Neutrophil (primary cell): ENCODE measurements around the gene ZNF764.
A peak's percentile ranks its signal among the peaks of the same experiment; 100 is the strongest.

ENCODE experiments used
- H3K27ac ChIP-seq: fragments of 200-600 bp; sonication (generic); 2 replicates; pipeline ENCODE4 v1.5.1; 2016; ENCODE audit warnings: mild to moderate bottlenecking, moderate library complexity
- H3K27me3 ChIP-seq: fragments of 200-600 bp; sonication (generic); 2 replicates; pipeline ENCODE4 v1.6.0; 2016; ENCODE audit warnings: mild to moderate bottlenecking
- H3K36me3 ChIP-seq: fragments of 200-600 bp; sonication (generic); 2 replicates; pipeline ENCODE4 v1.5.1; 2017
- H3K4me1 ChIP-seq, 2 experiments: fragments of 200-600 bp in 1 of 2; sonication (generic) in 1 of 2; 1 replicate in 1 of 2; 2 replicates in 1 of 2; pipeline versions ENCODE4 v1.5.1 to v1.6.1; 2013 to 2016; ENCODE audit warnings: low read depth in 1 of 2, low read length in 1 of 2, mild to moderate bottlenecking in 1 of 2, moderate library complexity in 1 of 2; ENCODE audit not compliant: control insufficient read depth in 1 of 2, insufficient read depth in 1 of 2
- H3K4me3 ChIP-seq, 2 experiments: fragments of 200-600 bp in 1 of 2; sonication (generic) in 1 of 2; 1 replicate in 1 of 2; 2 replicates in 1 of 2; pipeline ENCODE4 v1.5.1; 2013 to 2016; ENCODE audit warnings: low read depth in 1 of 2, low read length in 1 of 2, mild to moderate bottlenecking in 1 of 2, moderate library complexity in 1 of 2
- H3K9me3 ChIP-seq: fragments of 200-600 bp; sonication (generic); 2 replicates; pipeline ENCODE4 v1.5.1; 2016
- CTCF ChIP-seq: fragments of 200-600 bp; sonication (generic); IDR thresholded peaks from 2 replicates; pipeline ENCODE4 v1.5.1; 2016; ENCODE audit warnings: antibody characterized with exemption

Gene ZNF764

GRCh38 chr16:30556125-30556473, 2.1 kb downstream of the ZNF764 start:
- H3K4me1 ChIP-seq: peaks cover 24 to 25% of the 10 kb centered on the region in 2 experiments
- H3K27me3 ChIP-seq: no peaks in the 10 kb centered on the region
- peaks cover 15% of the 10 kb centered on the region for H3K36me3 ChIP-seq
- H3K9me3 ChIP-seq: no peaks in the 10 kb centered on the region
- no peak for TF ChIP-seq CTCF
- H3K4me3 ChIP-seq: no peak overlapping the region
- no peak overlapping the region for H3K27ac ChIP-seq

- H3K27ac ChIP-seq: no peak overlapping the region
- TF ChIP-seq CTCF: no peak
- no peaks in the 10 kb centered on the region for H3K9me3 ChIP-seq
- H3K27me3 ChIP-seq: no peaks in the 10 kb centered on the region
- H3K36me3 ChIP-seq: peaks cover 15% of the 10 kb centered on the region
- H3K4me3 ChIP-seq: no peak overlapping the region
- H3K4me1 ChIP-seq: peaks cover 21 to 22% of the 10 kb centered on the region in 2 experiments
Measured at GRCh38 chr16:30555315-30556124, 2.7 kb downstream of the ZNF764 start.

GRCh38 chr16:30554557-30555314, 3.4 kb downstream of the ZNF764 start:
- Histone ChIP-seq H3K9me3 (no peaks in the 10 kb centered on the region), H3K27me3 (no peaks in the 10 kb centered on the region), H3K4me1 (peaks cover 21 to 22% of the 10 kb centered on the region in 2 experiments), H3K27ac (no peak overlapping the region), H3K4me3 (no peak overlapping the region), H3K36me3 (peaks cover 15% of the 10 kb centered on the region)
- TF ChIP-seq CTCF: no peak

GRCh38 chr16:30553393-30553899, 4.7 kb downstream of the ZNF764 start:
- H3K36me3 ChIP-seq: peaks cover 15% of the 10 kb centered on the region
- H3K4me1 ChIP-seq: peaks cover 17% of the 10 kb centered on the region in 2 experiments
- no peak overlapping the region for H3K4me3 ChIP-seq
- H3K27me3 ChIP-seq: no peaks in the 10 kb centered on the region
- TF ChIP-seq CTCF: no peak
- no peaks in the 10 kb centered on the region for H3K9me3 ChIP-seq
- peak overlapping the region; percentile 26 for H3K27ac ChIP-seq

- peaks cover 16 to 17% of the 10 kb centered on the region in 2 experiments for H3K4me1 ChIP-seq
- TF ChIP-seq CTCF: no peak
- H3K27ac ChIP-seq: peak overlapping the region; percentile 26
- no peaks in the 10 kb centered on the region for H3K9me3 ChIP-seq
- peaks cover 15% of the 10 kb centered on the region for H3K36me3 ChIP-seq
- H3K27me3 ChIP-seq: no peaks in the 10 kb centered on the region
- H3K4me3 ChIP-seq: no peak overlapping the region
Measured at GRCh38 chr16:30552956-30553355, 5.2 kb downstream of the ZNF764 start.
